Liver (tissue), 9 donors: ENCODE data around the gene GDF11. TPM values are rescaled to one million over a fixed set of nuclear protein-coding genes. Genes with fewer than 3 reads are reported as not detected.

Experiments used
- DNase-seq: peaks from one replicate; pipeline ENCODE4 v3.0.0-alpha.2; 2017; ENCODE audit warnings: low spot score
- H3K27ac ChIP-seq, 2 donors: one replicate each; pipeline ENCODE4 v1.7.0; 2013; ENCODE audit warnings: inconsistent platforms in 2 of 2, low read length in 2 of 2, control low read depth in 1 of 2, low read depth in 1 of 2, mild to moderate bottlenecking in 1 of 2
- H3K27me3 ChIP-seq, 4 donors: one replicate each; pipeline versions ENCODE4 v1.6.1 to v1.7.0; 2013; ENCODE audit warnings: low read length in 3 of 4, inconsistent platforms in 1 of 4, mild to moderate bottlenecking in 1 of 4, moderate library complexity in 1 of 4; ENCODE audit not compliant: control insufficient read depth in 4 of 4, insufficient read depth in 4 of 4
- H3K36me3 ChIP-seq, 4 donors: one replicate each; pipeline versions ENCODE4 v1.6.1 to v1.7.0; 2013; ENCODE audit warnings: low read length in 3 of 4, mild to moderate bottlenecking in 3 of 4, low read depth in 1 of 4, moderate library complexity in 1 of 4; ENCODE audit not compliant: control insufficient read depth in 4 of 4, insufficient read depth in 3 of 4
- H3K4me1 ChIP-seq, 4 donors: one replicate each; pipeline versions ENCODE4 v1.6.1 to v1.7.0; 2013; ENCODE audit warnings: low read length in 3 of 4, mild to moderate bottlenecking in 3 of 4, moderate library complexity in 1 of 4; ENCODE audit not compliant: control insufficient read depth in 4 of 4, insufficient read depth in 4 of 4
- H3K4me3 ChIP-seq, 3 donors: one replicate each; pipeline versions ENCODE4 v1.6.1 to v1.7.0; 2013; ENCODE audit warnings: low read length in 3 of 3, control low read depth in 1 of 3, low read depth in 1 of 3, mild to moderate bottlenecking in 1 of 3
- H3K9ac ChIP-seq, 2 donors: one replicate each; pipeline ENCODE4 v1.7.0; 2013; ENCODE audit warnings: low read length in 2 of 2, mild to moderate bottlenecking in 2 of 2, moderate library complexity in 2 of 2, control low read depth in 1 of 2, low read depth in 1 of 2
- H3K9me3 ChIP-seq, 4 donors: one replicate each; pipeline versions ENCODE4 v1.6.1 to v1.7.0; 2013; ENCODE audit warnings: low read length in 3 of 4; ENCODE audit not compliant: control insufficient read depth in 4 of 4
- EGR1 ChIP-seq, 2 donors: IDR thresholded peaks; 2 replicates each; pipeline ENCODE4 v1.6.1; 2016 to 2018; ENCODE audit warnings: antibody characterized with exemption in 2 of 2, low read depth in 2 of 2
- FOXA1 ChIP-seq: IDR thresholded peaks from 2 replicates; pipeline ENCODE4 v1.6.1; 2016; ENCODE audit warnings: antibody characterized with exemption
- FOXA2 ChIP-seq: IDR thresholded peaks from 2 replicates; pipeline ENCODE4 v1.6.1; 2016; ENCODE audit warnings: antibody characterized with exemption
- GABPA ChIP-seq, 2 donors: IDR thresholded peaks in 1 of 2; conservative IDR thresholded peaks in 1 of 2; 2 replicates each; pipeline ENCODE4 v1.6.1; 2016; ENCODE audit warnings: antibody characterized with exemption in 2 of 2, mild to moderate bottlenecking in 1 of 2, moderate library complexity in 1 of 2
- HNF4A ChIP-seq, 2 donors: conservative IDR thresholded peaks; 2 replicates each; pipeline ENCODE4 v1.6.1; 2016; ENCODE audit warnings: antibody characterized with exemption in 2 of 2, mild to moderate bottlenecking in 2 of 2
- HNF4G ChIP-seq: IDR thresholded peaks from 2 replicates; pipeline ENCODE4 v1.6.1; 2016; ENCODE audit warnings: antibody characterized with exemption
- NR2F2 ChIP-seq: IDR thresholded peaks from 2 replicates; pipeline ENCODE4 v1.6.1; 2016; ENCODE audit warnings: antibody characterized with exemption
- RAD21 ChIP-seq, 2 donors: IDR thresholded peaks; 2 replicates each; pipeline ENCODE4 v1.6.1; 2016; ENCODE audit warnings: antibody characterized with exemption in 2 of 2, mild to moderate bottlenecking in 2 of 2
- RXRA ChIP-seq, 2 donors: IDR thresholded peaks; 2 replicates each; pipeline ENCODE4 v1.6.1; 2017 to 2018; ENCODE audit warnings: antibody characterized with exemption in 2 of 2, mild to moderate bottlenecking in 1 of 2
- SP1 ChIP-seq: IDR thresholded peaks from 2 replicates; pipeline ENCODE4 v1.6.1; 2018; ENCODE audit warnings: antibody characterized with exemption, mild to moderate bottlenecking
- YY1 ChIP-seq: IDR thresholded peaks from 2 replicates; pipeline ENCODE4 v1.6.1; 2016; ENCODE audit warnings: antibody characterized with exemption, mild to moderate bottlenecking
- WGBS: extraction: QIAGEN DNeasy Blood & Tissue Kit; methylation state at CpG from one replicate; pipeline ENCODE4 v1.1.7; 2013; 5-methylcytosine and 5-hydroxymethylcytosine counted together
- polyA plus RNA-seq, 2 donors: library from polyadenylated mRNA; stranded (reverse) in 1 of 2; unstranded in 1 of 2; fragments of 200-250 nt in 1 of 2; fragments of >200 nt in 1 of 2; fragmentation: Nextera tagmentation in 1 of 2; extraction: Ambion mirVana in 1 of 2; gene quantifications; one replicate each; pipeline versions ENCODE4 v1.2.1 to v1.2.3, GENCODE V29; 2013 to 2015
- total RNA-seq, 2 donors: library from RNA; depleted of rRNA; stranded (reverse); fragments of >200 nt; gene quantifications; one replicate each; pipeline ENCODE4 v1.2.3, GENCODE V29; 2014
- TF ChIP-seq, protein P1 (sequence below): IDR thresholded peaks from 2 replicates; pipeline ENCODE4 v1.6.1; 2016; ENCODE audit warnings: antibody characterized with exemption, mild to moderate bottlenecking
- TF ChIP-seq, protein P2 (sequence below): fragments of 150-350 bp; IDR thresholded peaks from 2 replicates; pipeline ENCODE4 v1.5.1; 2017; ENCODE audit warnings: improper control_type of control experiment, low read depth, low read length; ENCODE audit not compliant: missing input control
- TF ChIP-seq, protein P3 (sequence below): IDR thresholded peaks from 2 replicates; pipeline ENCODE4 v1.6.1; 2016; ENCODE audit warnings: antibody characterized with exemption
- TF ChIP-seq, protein P4 (sequence below): IDR thresholded peaks from 2 replicates; pipeline ENCODE4 v1.6.1; 2016; ENCODE audit warnings: antibody characterized with exemption
- donor health status: healthy.
- donor health status: healthy.
- donor health status: healthy.
- donor health status: healthy.
- donor health status: healthy.

GDF11 gene
- total and polyA plus RNA-seq, 4 donors, result 0.40 to 5.0 (median 0.70) TPM

DNA sequence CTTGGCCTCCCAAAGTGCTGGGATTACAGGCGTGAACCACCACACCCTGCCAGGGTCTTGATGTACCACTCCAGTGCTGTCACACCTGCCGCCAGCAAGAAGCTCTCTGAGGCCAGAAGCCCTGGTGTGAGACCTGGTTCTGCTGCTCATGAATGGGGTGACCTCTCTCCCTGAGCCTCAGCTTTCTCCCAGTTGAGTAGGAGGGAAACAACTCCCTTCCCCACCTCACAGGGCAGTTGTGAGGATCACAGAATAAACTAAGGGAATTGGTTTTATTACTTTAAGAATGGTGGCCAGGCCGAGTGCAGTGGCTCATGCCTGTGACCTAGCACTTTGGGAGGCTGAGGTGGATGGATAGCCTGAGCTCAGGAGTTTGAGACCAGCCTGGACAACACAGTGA is 8.3 kb upstream of the GDF11 start:
- Histone ChIP-seq H3K27ac (no peak overlapping the region), H3K4me1 (peaks cover 2 to 22% (median 13%) of the 10 kb centered on the region in 4 donors), H3K9me3 (no peaks in the 10 kb centered on the region), H3K9ac (no peak overlapping the region), H3K27me3 (no peaks in the 10 kb centered on the region), H3K36me3 (no peaks in the 10 kb centered on the region), H3K4me3 (no peak overlapping the region)
- no peak for TF ChIP-seq HNF4A (conservative IDR thresholded peaks at IDR 0.05)
- no peak for TF ChIP-seq HNF4G
- 94% methylated on average over 3 of the region's 3 CpGs for WGBS
- no peak for DNase-seq

DNA sequence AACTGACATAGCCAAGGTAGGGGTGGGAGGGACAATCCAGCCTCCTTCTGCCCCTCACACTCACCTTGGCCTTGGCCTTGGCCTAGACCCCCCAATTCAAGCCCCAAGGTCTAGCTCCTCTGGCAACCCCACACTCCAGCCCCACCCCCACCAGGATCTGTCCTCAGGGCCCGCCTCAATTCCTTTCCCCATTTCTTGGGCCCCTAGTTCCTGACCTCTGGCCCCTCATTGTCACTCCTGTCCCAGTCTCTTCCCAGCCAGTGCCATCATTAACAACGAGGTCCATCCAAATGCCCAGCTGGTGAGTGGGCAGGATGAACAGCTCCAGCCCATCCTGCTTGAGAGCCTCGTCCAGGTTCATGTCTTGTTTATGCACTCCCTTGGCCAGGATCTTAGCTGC is 6.8 kb upstream of the GDF11 start:
- no peak overlapping the region for H3K4me3 ChIP-seq
- H3K27me3 ChIP-seq, result no peaks in the 10 kb centered on the region
- TF ChIP-seq, protein P1, sequence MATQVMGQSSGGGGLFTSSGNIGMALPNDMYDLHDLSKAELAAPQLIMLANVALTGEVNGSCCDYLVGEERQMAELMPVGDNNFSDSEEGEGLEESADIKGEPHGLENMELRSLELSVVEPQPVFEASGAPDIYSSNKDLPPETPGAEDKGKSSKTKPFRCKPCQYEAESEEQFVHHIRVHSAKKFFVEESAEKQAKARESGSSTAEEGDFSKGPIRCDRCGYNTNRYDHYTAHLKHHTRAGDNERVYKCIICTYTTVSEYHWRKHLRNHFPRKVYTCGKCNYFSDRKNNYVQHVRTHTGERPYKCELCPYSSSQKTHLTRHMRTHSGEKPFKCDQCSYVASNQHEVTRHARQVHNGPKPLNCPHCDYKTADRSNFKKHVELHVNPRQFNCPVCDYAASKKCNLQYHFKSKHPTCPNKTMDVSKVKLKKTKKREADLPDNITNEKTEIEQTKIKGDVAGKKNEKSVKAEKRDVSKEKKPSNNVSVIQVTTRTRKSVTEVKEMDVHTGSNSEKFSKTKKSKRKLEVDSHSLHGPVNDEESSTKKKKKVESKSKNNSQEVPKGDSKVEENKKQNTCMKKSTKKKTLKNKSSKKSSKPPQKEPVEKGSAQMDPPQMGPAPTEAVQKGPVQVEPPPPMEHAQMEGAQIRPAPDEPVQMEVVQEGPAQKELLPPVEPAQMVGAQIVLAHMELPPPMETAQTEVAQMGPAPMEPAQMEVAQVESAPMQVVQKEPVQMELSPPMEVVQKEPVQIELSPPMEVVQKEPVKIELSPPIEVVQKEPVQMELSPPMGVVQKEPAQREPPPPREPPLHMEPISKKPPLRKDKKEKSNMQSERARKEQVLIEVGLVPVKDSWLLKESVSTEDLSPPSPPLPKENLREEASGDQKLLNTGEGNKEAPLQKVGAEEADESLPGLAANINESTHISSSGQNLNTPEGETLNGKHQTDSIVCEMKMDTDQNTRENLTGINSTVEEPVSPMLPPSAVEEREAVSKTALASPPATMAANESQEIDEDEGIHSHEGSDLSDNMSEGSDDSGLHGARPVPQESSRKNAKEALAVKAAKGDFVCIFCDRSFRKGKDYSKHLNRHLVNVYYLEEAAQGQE, result no peak
- TF ChIP-seq FOXA2, result no peak
- no peak for TF ChIP-seq HNF4A (conservative IDR thresholded peaks at IDR 0.05)
- TF ChIP-seq, protein P2, sequence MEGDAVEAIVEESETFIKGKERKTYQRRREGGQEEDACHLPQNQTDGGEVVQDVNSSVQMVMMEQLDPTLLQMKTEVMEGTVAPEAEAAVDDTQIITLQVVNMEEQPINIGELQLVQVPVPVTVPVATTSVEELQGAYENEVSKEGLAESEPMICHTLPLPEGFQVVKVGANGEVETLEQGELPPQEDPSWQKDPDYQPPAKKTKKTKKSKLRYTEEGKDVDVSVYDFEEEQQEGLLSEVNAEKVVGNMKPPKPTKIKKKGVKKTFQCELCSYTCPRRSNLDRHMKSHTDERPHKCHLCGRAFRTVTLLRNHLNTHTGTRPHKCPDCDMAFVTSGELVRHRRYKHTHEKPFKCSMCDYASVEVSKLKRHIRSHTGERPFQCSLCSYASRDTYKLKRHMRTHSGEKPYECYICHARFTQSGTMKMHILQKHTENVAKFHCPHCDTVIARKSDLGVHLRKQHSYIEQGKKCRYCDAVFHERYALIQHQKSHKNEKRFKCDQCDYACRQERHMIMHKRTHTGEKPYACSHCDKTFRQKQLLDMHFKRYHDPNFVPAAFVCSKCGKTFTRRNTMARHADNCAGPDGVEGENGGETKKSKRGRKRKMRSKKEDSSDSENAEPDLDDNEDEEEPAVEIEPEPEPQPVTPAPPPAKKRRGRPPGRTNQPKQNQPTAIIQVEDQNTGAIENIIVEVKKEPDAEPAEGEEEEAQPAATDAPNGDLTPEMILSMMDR, result no peak
- no peak for TF ChIP-seq SP1
- TF ChIP-seq, protein P3, sequence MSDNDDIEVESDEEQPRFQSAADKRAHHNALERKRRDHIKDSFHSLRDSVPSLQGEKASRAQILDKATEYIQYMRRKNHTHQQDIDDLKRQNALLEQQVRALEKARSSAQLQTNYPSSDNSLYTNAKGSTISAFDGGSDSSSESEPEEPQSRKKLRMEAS, result no peak
- no peak for TF ChIP-seq YY1
- TF ChIP-seq GABPA (IDR thresholded peaks at IDR 0.05 in 1 of 2, conservative IDR thresholded peaks at IDR 0.05 in 1 of 2), result no peak
- TF ChIP-seq EGR1 (IDR thresholded peaks at IDR 0.05; ENCODE audit: low read depth in 2 of 2), result no peak
- TF ChIP-seq, protein P4, sequence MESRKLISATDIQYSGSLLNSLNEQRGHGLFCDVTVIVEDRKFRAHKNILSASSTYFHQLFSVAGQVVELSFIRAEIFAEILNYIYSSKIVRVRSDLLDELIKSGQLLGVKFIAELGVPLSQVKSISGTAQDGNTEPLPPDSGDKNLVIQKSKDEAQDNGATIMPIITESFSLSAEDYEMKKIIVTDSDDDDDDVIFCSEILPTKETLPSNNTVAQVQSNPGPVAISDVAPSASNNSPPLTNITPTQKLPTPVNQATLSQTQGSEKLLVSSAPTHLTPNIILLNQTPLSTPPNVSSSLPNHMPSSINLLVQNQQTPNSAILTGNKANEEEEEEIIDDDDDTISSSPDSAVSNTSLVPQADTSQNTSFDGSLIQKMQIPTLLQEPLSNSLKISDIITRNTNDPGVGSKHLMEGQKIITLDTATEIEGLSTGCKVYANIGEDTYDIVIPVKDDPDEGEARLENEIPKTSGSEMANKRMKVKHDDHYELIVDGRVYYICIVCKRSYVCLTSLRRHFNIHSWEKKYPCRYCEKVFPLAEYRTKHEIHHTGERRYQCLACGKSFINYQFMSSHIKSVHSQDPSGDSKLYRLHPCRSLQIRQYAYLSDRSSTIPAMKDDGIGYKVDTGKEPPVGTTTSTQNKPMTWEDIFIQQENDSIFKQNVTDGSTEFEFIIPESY, result no peak
- TF ChIP-seq NR2F2, result no peak
- TF ChIP-seq RXRA (IDR thresholded peaks at IDR 0.05), result no peak
- no peak for TF ChIP-seq HNF4G
- TF ChIP-seq FOXA1, result no peak
- no peak for TF ChIP-seq RAD21 (IDR thresholded peaks at IDR 0.05)
- no peak overlapping the region for H3K27ac ChIP-seq
- H3K9me3 ChIP-seq, result no peaks in the 10 kb centered on the region
- no peak overlapping the region for H3K9ac ChIP-seq
- WGBS, result 66% methylated on average over 3 of the region's 3 CpGs
- DNase-seq, result no peak
- H3K36me3 ChIP-seq, result no peaks in the 10 kb centered on the region
- H3K4me1 ChIP-seq, result peaks cover 0 to 16% (median 10%) of the 10 kb centered on the region in 4 donors
